NT2/D1 (cell line): Measurements from ENCODE around the gene FCRL6.

Experiments
- YY1 ChIP-seq: IDR thresholded peaks from 2 replicates; pipeline ENCODE4 v1.6.1; 2011; ENCODE audit not compliant: insufficient read length, insufficient read depth
- ZNF274 ChIP-seq: IDR thresholded peaks from 2 replicates; pipeline ENCODE4 v1.6.1; 2011; ENCODE audit warnings: mild to moderate bottlenecking, low read depth, low read length

DNA sequence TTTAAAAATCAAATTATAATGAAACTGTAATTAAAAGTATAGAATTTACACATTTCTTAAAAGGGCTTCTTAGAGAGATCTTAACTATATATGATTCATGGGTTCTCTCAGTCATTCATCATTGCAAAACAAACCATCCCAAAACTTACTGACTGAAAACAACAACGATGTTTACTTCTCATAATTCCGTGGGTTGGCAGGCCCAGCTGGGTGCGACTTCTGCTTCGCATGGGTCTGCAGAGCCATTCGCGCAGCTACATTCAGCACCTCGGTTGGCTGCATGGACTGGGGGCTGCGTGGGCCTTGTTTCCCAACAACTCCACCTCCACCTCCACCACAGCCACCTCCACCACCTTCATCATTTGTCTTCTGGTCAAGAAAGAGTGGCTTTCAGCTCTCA lies 28.6 kb downstream of the FCRL6 start:
- TF ChIP-seq ZNF274 (no peak), YY1 (no peak)
